ENCODE measurements around the gene ANKAR.

The ANKAR gene, protein sequence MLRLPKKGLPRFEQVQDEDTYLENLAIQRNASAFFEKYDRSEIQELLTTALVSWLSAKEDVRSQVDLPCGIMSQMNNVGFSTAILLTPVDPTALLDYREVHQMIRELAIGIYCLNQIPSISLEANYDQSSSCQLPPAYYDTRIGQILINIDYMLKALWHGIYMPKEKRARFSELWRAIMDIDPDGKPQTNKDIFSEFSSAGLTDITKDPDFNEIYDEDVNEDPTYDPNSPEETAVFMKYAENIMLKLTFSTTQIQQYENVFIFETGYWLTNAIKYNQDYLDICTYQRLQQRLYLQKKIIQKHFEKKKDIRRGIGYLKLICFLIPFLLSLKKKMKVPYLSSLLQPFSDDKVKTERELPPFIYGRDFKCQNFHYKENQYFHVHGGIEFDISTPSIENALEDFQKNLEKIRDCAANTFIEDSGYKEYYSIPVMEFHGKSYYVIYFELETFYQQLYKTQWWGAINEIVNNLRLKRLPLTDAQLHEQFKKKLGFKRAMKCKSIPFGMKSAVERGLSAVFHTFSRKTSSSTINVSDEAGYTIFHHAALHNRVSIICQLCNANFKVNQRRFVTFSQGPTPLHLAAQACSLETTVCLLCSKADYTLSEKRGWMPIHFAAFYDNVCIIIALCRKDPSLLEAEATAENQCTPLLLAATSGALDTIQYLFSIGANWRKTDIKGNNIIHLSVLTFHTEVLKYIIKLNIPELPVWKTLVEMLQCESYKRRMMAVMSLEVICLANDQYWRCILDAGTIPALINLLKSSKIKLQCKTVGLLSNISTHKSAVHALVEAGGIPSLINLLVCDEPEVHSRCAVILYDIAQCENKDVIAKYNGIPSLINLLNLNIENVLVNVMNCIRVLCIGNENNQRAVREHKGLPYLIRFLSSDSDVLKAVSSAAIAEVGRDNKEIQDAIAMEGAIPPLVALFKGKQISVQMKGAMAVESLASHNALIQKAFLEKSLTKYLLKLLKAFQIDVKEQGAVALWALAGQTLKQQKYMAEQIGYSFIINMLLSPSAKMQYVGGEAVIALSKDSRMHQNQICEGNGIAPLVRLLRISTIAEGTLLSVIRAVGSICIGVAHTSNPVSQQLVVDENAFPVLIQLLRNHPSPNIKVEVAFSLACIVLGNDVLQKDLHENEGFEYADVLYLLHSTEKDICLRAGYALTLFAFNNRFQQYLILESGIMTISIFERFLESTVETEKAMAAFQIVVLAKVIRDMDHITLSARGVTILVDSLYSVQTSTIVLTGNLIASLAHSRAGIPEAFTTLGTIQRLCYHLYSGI (N-terminal part only)

DNA sequence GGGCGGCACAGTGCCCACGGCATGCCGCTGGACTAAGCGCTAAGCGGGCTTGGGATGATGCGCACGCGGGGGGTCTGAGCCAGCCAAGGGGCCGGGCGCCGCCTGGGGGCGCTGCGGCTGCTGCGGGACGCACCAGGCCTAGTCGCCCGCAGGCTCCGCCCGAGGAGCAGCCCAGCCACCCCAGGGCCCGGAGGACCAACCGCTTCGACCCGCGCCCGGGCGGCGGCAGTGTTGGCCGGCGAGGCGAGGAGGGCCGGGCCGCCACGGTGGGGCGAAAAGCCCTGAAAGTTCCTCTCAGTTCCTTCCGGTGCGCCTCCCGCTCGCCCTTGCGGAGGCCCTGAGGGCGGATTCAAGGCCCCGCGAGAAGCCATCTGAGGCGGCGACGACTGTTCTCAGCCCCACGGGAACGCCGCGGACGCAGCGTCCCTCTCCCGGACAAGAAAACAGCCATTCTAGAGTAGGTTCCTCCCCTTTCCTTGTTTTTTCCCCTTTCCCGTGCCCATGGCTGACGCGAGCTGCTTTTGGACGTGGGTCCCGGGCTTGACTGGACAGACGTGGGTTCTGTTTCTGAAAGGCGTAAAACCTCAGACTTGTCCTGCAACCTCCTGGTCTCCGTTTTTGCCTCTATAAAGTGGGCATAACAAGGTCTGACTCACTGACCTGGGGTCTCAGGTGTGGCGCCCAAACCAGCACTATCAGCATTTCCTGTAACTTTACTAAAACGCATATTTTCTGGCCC, at the start of gene ANKAR:
TSS of gene ANKAR (plus strand) at position 297 of the 739 bp plus-strand sequence. CDS start 1,821 bp downstream, outside the sequence.
- Histone ChIP-seq H3K36me3 (ENCODE audit: control insufficient read depth in 1 of 2, insufficient read depth in 2 of 2, low read length in 2 of 2) (peaks cover 8 to 26% of the 10 kb centered on the region in 2 donors), H3K4me1 (ENCODE audit: control insufficient read depth in 1 of 2, insufficient read depth in 2 of 2, low read length in 2 of 2) (peaks cover 0 to 16% of the 10 kb centered on the region in 2 donors), H3K9me3 (ENCODE audit: control insufficient read depth in 1 of 2, low read length in 2 of 2) (no peaks in the 10 kb centered on the region), H3K27me3 (ENCODE audit: low read depth, low read length) (no peaks in the 10 kb centered on the region), H3K27ac (ENCODE audit: low read length) (peak within 1 kb of the TSS; percentile 91), H3K4me3 (ENCODE audit: low read depth in 1 of 2, low read length in 2 of 2) (peak within 1 kb of the TSS; percentile 74 to 76)

DNA sequence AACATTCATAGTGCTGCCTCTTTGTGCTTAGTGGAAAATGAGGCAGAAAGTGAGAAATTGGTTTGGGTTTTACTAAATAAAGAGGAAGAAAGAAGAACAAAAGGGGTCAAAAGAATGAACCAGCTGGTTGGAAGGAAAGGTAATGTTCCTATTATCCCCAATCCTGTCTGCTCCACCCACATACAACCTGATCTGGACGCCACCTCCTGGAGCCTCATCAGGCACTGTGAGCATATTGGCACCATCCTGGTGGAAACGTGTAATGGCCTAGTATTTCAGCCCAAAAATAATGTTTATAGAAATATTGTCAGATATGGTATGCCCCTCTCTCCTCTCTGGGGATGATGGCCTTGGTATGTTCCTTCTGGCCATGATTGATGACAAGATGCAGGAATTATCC, 48.8 kb upstream of the ANKAR start:
- no peaks in the 10 kb centered on the region for H3K4me1 ChIP-seq (ENCODE audit: control insufficient read depth in 1 of 2, insufficient read depth in 2 of 2, low read length in 2 of 2)
- H3K27me3 ChIP-seq (ENCODE audit: low read depth, low read length): no peaks in the 10 kb centered on the region
- H3K27ac ChIP-seq (ENCODE audit: low read length): no peak overlapping the region

DNA sequence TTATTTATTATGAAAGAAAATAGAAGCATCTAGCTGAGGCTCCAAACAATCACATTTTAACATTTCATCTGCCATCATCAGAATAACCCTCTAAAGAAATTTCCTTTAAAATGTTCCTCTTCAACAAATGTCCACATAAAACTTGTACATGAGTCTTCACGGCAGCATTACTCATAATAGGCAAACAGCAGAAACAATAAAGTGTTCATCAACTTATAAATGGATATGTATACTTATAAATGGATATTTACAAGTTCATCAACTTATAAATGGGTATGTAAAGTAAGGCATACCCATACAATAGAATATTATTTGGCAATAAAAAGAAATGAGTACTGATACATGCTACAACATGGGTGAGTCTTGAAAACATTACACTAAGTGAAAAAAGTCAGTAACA, 46.7 kb upstream of the ANKAR start:
- no peaks in the 10 kb centered on the region for H3K27me3 ChIP-seq (ENCODE audit: low read depth, low read length)
- no peak overlapping the region for H3K4me3 ChIP-seq (ENCODE audit: low read depth in 1 of 2, low read length in 2 of 2)
- no peaks in the 10 kb centered on the region for H3K9me3 ChIP-seq (ENCODE audit: control insufficient read depth in 1 of 2, low read length in 2 of 2)
- H3K4me1 ChIP-seq (ENCODE audit: control insufficient read depth in 1 of 2, insufficient read depth in 2 of 2, low read length in 2 of 2): no peaks in the 10 kb centered on the region
- no peak overlapping the region for H3K27ac ChIP-seq (ENCODE audit: low read length)
- no peaks in the 10 kb centered on the region for H3K36me3 ChIP-seq (ENCODE audit: control insufficient read depth in 1 of 2, insufficient read depth in 2 of 2, low read length in 2 of 2)

More for the DNA sequence above, 48.8 kb upstream of the ANKAR start:
- no peak overlapping the region for H3K4me3 ChIP-seq (ENCODE audit: low read depth in 1 of 2, low read length in 2 of 2)
- no peaks in the 10 kb centered on the region for H3K9me3 ChIP-seq (ENCODE audit: control insufficient read depth in 1 of 2, low read length in 2 of 2)
- H3K36me3 ChIP-seq (ENCODE audit: control insufficient read depth in 1 of 2, insufficient read depth in 2 of 2, low read length in 2 of 2): no peaks in the 10 kb centered on the region

DNA sequence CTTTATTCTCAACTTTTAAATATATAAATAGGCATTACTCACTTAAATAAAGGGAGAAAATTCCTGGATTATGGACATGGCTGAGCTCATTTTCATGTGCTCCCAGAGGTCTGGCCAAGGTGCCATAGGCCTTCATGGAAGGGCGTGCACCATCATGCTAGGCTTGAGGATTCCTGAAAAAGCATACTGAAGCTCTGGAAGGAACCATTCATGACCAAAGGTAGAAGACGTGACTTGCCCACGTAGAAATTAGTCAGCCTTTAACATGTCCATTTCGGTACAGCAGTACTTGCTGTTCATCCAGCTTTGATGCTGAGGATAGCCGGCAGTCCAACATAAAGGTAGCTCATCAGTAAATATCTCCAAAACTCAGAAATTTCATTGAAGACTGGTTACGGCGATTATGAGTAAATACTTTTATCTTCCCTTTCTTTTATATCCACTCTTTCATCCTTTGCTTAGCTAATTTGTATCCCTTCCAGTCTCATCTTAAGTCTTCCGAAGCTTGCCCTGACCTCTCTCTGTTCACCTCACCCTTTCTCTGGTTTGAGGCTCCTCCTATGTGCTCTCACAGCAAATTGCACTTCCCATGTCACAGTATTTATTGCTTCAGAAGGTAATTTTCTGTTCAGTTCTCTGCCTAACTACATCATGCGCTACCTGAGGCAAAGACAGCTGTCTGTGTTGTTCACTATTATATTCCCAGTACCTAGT, 45.5 kb upstream of the ANKAR start:
- no peak overlapping the region for H3K27ac ChIP-seq (ENCODE audit: low read length)
- no peaks in the 10 kb centered on the region for H3K9me3 ChIP-seq (ENCODE audit: control insufficient read depth in 1 of 2, low read length in 2 of 2)
- H3K4me3 ChIP-seq (ENCODE audit: low read depth in 1 of 2, low read length in 2 of 2): no peak overlapping the region
- H3K4me1 ChIP-seq (ENCODE audit: control insufficient read depth in 1 of 2, insufficient read depth in 2 of 2, low read length in 2 of 2): no peaks in the 10 kb centered on the region
- no peaks in the 10 kb centered on the region for H3K36me3 ChIP-seq (ENCODE audit: control insufficient read depth in 1 of 2, insufficient read depth in 2 of 2, low read length in 2 of 2)
- H3K27me3 ChIP-seq (ENCODE audit: low read depth, low read length): no peaks in the 10 kb centered on the region

DNA sequence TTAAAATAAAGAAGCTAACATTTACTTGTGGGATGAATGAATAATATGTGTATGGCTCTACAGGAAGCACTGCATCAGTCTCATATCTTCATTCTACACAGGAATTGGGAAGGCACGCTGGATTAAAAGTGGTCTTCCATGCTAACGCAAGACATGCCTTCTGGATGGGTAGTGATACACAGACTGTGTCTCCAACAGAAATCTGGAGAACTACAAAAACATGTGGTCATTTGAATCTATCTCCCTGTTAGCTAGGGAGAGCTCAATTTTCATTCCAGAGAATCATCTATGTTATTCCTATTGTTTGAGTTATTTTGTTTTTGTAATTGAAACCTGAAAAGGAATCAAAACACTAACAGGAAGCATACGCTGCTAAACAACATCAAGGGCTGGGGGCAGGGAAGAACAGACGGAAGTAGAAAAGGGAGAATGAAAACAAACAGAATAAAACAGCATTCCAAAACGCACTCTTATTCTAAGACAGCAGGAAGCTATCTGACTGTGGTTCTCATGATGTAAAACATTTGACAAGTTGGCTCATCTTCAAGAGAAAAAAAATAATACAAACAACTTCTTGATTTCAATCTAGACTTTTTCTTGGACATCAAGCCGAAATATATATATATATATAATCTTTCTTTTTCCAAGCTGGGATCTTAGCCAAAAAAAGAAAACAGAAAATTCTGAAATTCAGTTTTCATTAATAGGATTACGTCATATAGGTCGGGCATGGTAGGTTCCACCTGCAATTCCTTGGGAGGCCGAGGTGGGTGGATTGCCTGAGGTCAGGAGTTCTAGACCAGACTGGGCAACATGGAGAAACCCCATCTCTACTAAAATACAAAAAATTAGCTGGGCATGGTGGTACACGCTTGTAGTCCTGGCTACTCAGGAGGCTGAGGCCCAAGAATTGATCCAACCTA, 44.7 kb upstream of the ANKAR start:
- no peak overlapping the region for H3K4me3 ChIP-seq (ENCODE audit: low read depth in 1 of 2, low read length in 2 of 2)
- H3K27ac ChIP-seq (ENCODE audit: low read length): no peak overlapping the region
- H3K36me3 ChIP-seq (ENCODE audit: control insufficient read depth in 1 of 2, insufficient read depth in 2 of 2, low read length in 2 of 2): no peaks in the 10 kb centered on the region
- H3K27me3 ChIP-seq (ENCODE audit: low read depth, low read length): no peaks in the 10 kb centered on the region
- no peaks in the 10 kb centered on the region for H3K4me1 ChIP-seq (ENCODE audit: control insufficient read depth in 1 of 2, insufficient read depth in 2 of 2, low read length in 2 of 2)
- H3K9me3 ChIP-seq (ENCODE audit: control insufficient read depth in 1 of 2, low read length in 2 of 2): no peaks in the 10 kb centered on the region

- Histone ChIP-seq H3K36me3 (ENCODE audit: control insufficient read depth in 1 of 2, insufficient read depth in 2 of 2, low read length in 2 of 2) (no peaks in the 10 kb centered on the region), H3K27ac (ENCODE audit: low read length) (no peak overlapping the region), H3K4me1 (ENCODE audit: control insufficient read depth in 1 of 2, insufficient read depth in 2 of 2, low read length in 2 of 2) (no peaks in the 10 kb centered on the region), H3K27me3 (ENCODE audit: low read depth, low read length) (no peaks in the 10 kb centered on the region), H3K9me3 (ENCODE audit: control insufficient read depth in 1 of 2, low read length in 2 of 2) (no peaks in the 10 kb centered on the region), H3K4me3 (ENCODE audit: low read depth in 1 of 2, low read length in 2 of 2) (no peak overlapping the region)
Observed at GRCh38 chr2:189631849-189632248, 42.6 kb upstream of the ANKAR start.

- H3K27ac ChIP-seq (ENCODE audit: low read length): no peak overlapping the region
- no peaks in the 10 kb centered on the region for H3K9me3 ChIP-seq (ENCODE audit: control insufficient read depth in 1 of 2, low read length in 2 of 2)
- no peaks in the 10 kb centered on the region for H3K36me3 ChIP-seq (ENCODE audit: control insufficient read depth in 1 of 2, insufficient read depth in 2 of 2, low read length in 2 of 2)
- no peak overlapping the region for H3K4me3 ChIP-seq (ENCODE audit: low read depth in 1 of 2, low read length in 2 of 2)
- no peaks in the 10 kb centered on the region for H3K4me1 ChIP-seq (ENCODE audit: control insufficient read depth in 1 of 2, insufficient read depth in 2 of 2, low read length in 2 of 2)
- H3K27me3 ChIP-seq (ENCODE audit: low read depth, low read length): no peaks in the 10 kb centered on the region
Observed at GRCh38 chr2:189633392-189633811, 41.1 kb upstream of the ANKAR start.

- H3K27ac ChIP-seq (ENCODE audit: low read length): no peak overlapping the region
- no peaks in the 10 kb centered on the region for H3K4me1 ChIP-seq (ENCODE audit: control insufficient read depth in 1 of 2, insufficient read depth in 2 of 2, low read length in 2 of 2)
- no peaks in the 10 kb centered on the region for H3K36me3 ChIP-seq (ENCODE audit: control insufficient read depth in 1 of 2, insufficient read depth in 2 of 2, low read length in 2 of 2)
- no peaks in the 10 kb centered on the region for H3K27me3 ChIP-seq (ENCODE audit: low read depth, low read length)
- H3K4me3 ChIP-seq (ENCODE audit: low read depth in 1 of 2, low read length in 2 of 2): no peak overlapping the region
- H3K9me3 ChIP-seq (ENCODE audit: control insufficient read depth in 1 of 2, low read length in 2 of 2): no peaks in the 10 kb centered on the region
Observed at GRCh38 chr2:189635353-189635752, 39.1 kb upstream of the ANKAR start.

GRCh38 chr2:189638301-189639006, 36.0 kb upstream of the ANKAR start:
- Histone ChIP-seq H3K9me3 (ENCODE audit: control insufficient read depth in 1 of 2, low read length in 2 of 2) (no peaks in the 10 kb centered on the region), H3K4me3 (ENCODE audit: low read depth in 1 of 2, low read length in 2 of 2) (no peak overlapping the region), H3K27ac (ENCODE audit: low read length) (no peak overlapping the region), H3K36me3 (ENCODE audit: control insufficient read depth in 1 of 2, insufficient read depth in 2 of 2, low read length in 2 of 2) (no peaks in the 10 kb centered on the region), H3K27me3 (ENCODE audit: low read depth, low read length) (no peaks in the 10 kb centered on the region), H3K4me1 (ENCODE audit: control insufficient read depth in 1 of 2, insufficient read depth in 2 of 2, low read length in 2 of 2) (no peaks in the 10 kb centered on the region)

Measured in muscle layer of duodenum (tissue), 2 donors.